GM21825 (cell line): ENCODE measurements around the gene STAP1.
"Not testable (repeated sequence)": the region's sequence is repeated elsewhere in the genome, so short reads cannot be mapped to it uniquely, and the experiment has no call there.

ENCODE experiments used
- ATAC-seq: cut with Tn5 transposase; IDR thresholded peaks from one replicate; pipeline ENCODE4 v1.9.1; 2021; ENCODE audit warnings: mild to moderate bottlenecking, moderate library complexity; ENCODE audit not compliant: unreplicated experiment

Gene STAP1

GRCh38 chr4:67558493-67558892 lies at the start of gene STAP1:
Gene STAP1 (plus strand): TSS chr4:67558727. CDS start chr4:67558810, 83 bp downstream.
- ATAC-seq, result peak; percentile 55

GRCh38 chr4:67512501-67512900 lies 46.0 kb upstream of the STAP1 start:
- no peak for ATAC-seq

- ATAC-seq, result no peak
These were observed 38.4 kb upstream of the STAP1 start for GRCh38 chr4:67520141-67520540.

GRCh38 chr4:67521506-67521905 lies 37.0 kb upstream of the STAP1 start:
- no peak for ATAC-seq

GRCh38 chr4:67522230-67522629 lies 36.3 kb upstream of the STAP1 start:
- ATAC-seq, result no peak

GRCh38 chr4:67522851-67523671 lies 35.5 kb upstream of the STAP1 start:
- no peak for ATAC-seq

GRCh38 chr4:67524140-67524539 lies 34.4 kb upstream of the STAP1 start:
- ATAC-seq, result not testable (repeated sequence)

GRCh38 chr4:67531379-67531962 lies 27.1 kb upstream of the STAP1 start:
- ATAC-seq, result no peak

GRCh38 chr4:67532397-67532796 lies 26.1 kb upstream of the STAP1 start:
- ATAC-seq, result not testable (repeated sequence)

GRCh38 chr4:67533112-67533511 lies 25.4 kb upstream of the STAP1 start:
- ATAC-seq, result no peak

- no peak for ATAC-seq
These were observed 23.2 kb upstream of the STAP1 start for GRCh38 chr4:67535280-67535840.

- no peak for ATAC-seq
These were observed 18.7 kb upstream of the STAP1 start for GRCh38 chr4:67539830-67540229.

GRCh38 chr4:67542076-67542475 lies 16.5 kb upstream of the STAP1 start:
- ATAC-seq, result no peak

- peak; percentile 96 for ATAC-seq
These were observed 13.1 kb upstream of the STAP1 start, which contains the start of gene CENPC for GRCh38 chr4:67545199-67546003. Gene CENPC (minus strand): TSS chr4:67545503. CDS start chr4:67545355, 148 bp downstream.

- ATAC-seq, result no peak
These were observed 12.5 kb upstream of the STAP1 start for GRCh38 chr4:67546004-67546356.

- ATAC-seq, result no peak
These were observed 11.6 kb upstream of the STAP1 start for GRCh38 chr4:67546971-67547370.

- peak; percentile 33 for ATAC-seq
These were observed 9.4 kb upstream of the STAP1 start for GRCh38 chr4:67549123-67549522.

GRCh38 chr4:67550451-67550850 lies 8.1 kb upstream of the STAP1 start:
- peak; percentile 23 for ATAC-seq

- ATAC-seq, result peak; percentile 37
These were observed 7.7 kb upstream of the STAP1 start for GRCh38 chr4:67550857-67551256.

- not testable (repeated sequence) for ATAC-seq
These were observed 6.3 kb upstream of the STAP1 start for GRCh38 chr4:67552146-67552792.

- ATAC-seq, result no peak
These were observed 4.4 kb upstream of the STAP1 start for GRCh38 chr4:67554096-67554495.
